ENCODE measurements around the gene TPD52L1.

- TF ChIP-seq CTCF (conservative IDR thresholded peaks at IDR 0.05; ENCODE audit: low read depth in 2 of 2), result no peak
- TF ChIP-seq POLR2AphosphoS5 (IDR thresholded peaks at IDR 0.05; ENCODE audit: low read depth), result no peak
- TF ChIP-seq EZH2phosphoT487 (IDR thresholded peaks at IDR 0.05; ENCODE audit: unreplicated experiment), result no peak
- no peak for TF ChIP-seq ZNF462 (CRISPR knock-in tag; IDR thresholded peaks at IDR 0.05)
- TF ChIP-seq CREB1 (CRISPR knock-in tag; IDR thresholded peaks at IDR 0.05; ENCODE audit: low read depth), result no peak
- no peak for TF ChIP-seq STAT1 (IDR thresholded peaks at IDR 0.05; ENCODE audit: unreplicated experiment)
These were observed 39.0 kb downstream of the TPD52L1 start for GRCh38 chr6:125192610-125192930.

Data from GM23338 (cell line).